ENCODE data around the gene CPNE1. TPM values are rescaled to one million over a fixed set of nuclear protein-coding genes. Genes with fewer than 3 reads are reported as not detected.
A peak's percentile ranks its signal among the peaks of the same experiment; 100 is the strongest.

CPNE1 gene
- total and polyA plus RNA-seq, 4 donors: 58.8 to 192 (median 89.3) TPM

DNA sequence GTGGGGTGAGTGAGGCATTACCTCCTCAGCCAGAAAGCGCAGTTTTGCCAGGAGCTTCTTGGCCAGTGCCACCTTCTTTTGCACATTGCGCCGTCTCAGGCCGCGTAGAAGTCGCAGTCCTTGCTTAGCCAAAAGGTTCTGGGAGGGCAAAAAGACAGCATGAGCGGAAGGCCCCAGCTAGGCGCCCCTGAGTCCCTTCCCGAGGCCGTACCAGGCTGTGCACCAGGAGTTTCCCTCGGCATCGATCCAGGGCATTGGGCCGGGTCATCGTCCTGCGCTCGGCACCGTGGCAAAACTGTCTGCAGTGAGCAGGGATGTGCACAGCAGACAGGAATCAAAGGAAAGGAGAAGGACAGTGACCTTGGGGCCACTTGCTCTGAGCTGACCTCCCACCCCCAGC is 69.2 kb downstream of the CPNE1 start:
- Histone ChIP-seq H3K27ac (ENCODE audit: low read depth, low read length) (no peak overlapping the region), H3K4me1 (ENCODE audit: control insufficient read depth, insufficient read depth, low read length) (peaks cover under 1% of the 10 kb centered on the region), H3K4me3 (ENCODE audit: low read depth, low read length) (no peak overlapping the region), H3K36me3 (ENCODE audit: control insufficient read depth, insufficient read depth, low read length) (peaks cover 2% of the 10 kb centered on the region), H3K9me3 (ENCODE audit: control insufficient read depth, insufficient read depth, low read length) (no peaks in the 10 kb centered on the region), H3K27me3 (ENCODE audit: control insufficient read depth, insufficient read depth, low read length) (peaks cover 3% of the 10 kb centered on the region)
- DNase-seq (ENCODE audit: low read depth in 4 of 6, low spot score in 6 of 6): no peak
- WGBS (ENCODE audit: insufficient coverage): 83% methylated on average over 17 of the region's 17 CpGs

DNA sequence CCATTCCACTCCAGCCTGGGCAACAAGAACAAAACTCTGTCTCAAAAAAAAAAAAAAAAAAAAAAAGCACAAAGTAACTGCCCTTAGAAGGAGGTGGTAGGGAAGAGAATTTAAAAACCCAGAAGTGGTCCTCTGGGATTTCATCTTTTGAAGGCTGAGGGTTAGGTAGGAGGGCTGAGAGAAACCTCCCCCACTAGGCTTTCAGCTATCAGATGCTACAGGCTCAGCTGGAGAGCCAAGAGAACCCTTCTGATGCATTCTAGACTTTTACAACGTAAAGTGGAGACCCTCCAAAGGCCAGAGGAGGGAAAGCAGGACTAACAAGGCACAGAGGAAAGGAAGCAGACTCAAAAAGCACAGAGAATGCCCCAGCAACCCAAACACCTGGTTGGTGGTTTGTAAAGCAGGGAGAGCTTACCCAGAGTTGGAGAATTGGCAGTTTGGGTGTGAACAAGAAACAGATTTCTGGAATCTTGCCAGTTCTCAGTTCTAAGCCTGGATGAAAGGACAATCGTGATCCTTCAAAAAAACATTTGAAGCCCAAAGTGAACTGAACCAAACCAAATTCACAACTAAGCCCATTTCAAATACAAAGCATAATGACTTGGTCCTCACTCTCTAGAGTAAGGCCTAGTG is 72.2 kb downstream of the CPNE1 start:
- peak in 1 of 6 donors; percentile 21 for DNase-seq (ENCODE audit: low read depth in 4 of 6, low spot score in 6 of 6)
- no peaks in the 10 kb centered on the region for H3K36me3 ChIP-seq (ENCODE audit: control insufficient read depth, insufficient read depth, low read length)
- H3K27ac ChIP-seq (ENCODE audit: low read depth, low read length): no peak overlapping the region
- WGBS (ENCODE audit: insufficient coverage): no CpG with 5 or more reads among the region's 2 CpGs
- H3K4me3 ChIP-seq (ENCODE audit: low read depth, low read length): no peak overlapping the region
- H3K9me3 ChIP-seq (ENCODE audit: control insufficient read depth, insufficient read depth, low read length): no peaks in the 10 kb centered on the region
- H3K27me3 ChIP-seq (ENCODE audit: control insufficient read depth, insufficient read depth, low read length): no peaks in the 10 kb centered on the region
- H3K4me1 ChIP-seq (ENCODE audit: control insufficient read depth, insufficient read depth, low read length): no peaks in the 10 kb centered on the region

DNA sequence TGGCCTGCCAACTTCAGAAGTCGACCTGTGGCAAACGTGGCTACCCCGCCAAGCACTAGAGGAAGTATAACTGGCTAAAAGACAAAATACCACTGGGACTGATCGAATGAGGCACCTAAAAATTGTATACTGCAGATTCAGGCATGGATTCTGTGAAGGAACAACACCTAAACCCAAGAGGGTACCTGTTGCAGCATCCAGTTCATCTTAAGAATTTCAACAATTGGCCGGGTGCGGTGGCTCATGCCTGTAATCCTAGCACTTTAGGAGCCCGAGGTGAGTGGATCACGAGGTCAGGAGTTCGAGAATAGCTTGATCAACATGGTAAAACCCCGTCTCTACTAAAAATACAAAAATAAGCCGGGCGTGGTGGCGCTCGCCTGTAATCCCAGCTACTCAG is 76.3 kb downstream of the CPNE1 start:
- no peak overlapping the region for H3K27ac ChIP-seq (ENCODE audit: low read depth, low read length)
- WGBS (ENCODE audit: insufficient coverage): 96% methylated on average over 4 of the region's 14 CpGs
- no peak for DNase-seq (ENCODE audit: low read depth in 4 of 6, low spot score in 6 of 6)
- H3K9me3 ChIP-seq (ENCODE audit: control insufficient read depth, insufficient read depth, low read length): no peaks in the 10 kb centered on the region
- no peak overlapping the region for H3K4me3 ChIP-seq (ENCODE audit: low read depth, low read length)
- H3K36me3 ChIP-seq (ENCODE audit: control insufficient read depth, insufficient read depth, low read length): no peaks in the 10 kb centered on the region
- H3K4me1 ChIP-seq (ENCODE audit: control insufficient read depth, insufficient read depth, low read length): no peaks in the 10 kb centered on the region
- no peaks in the 10 kb centered on the region for H3K27me3 ChIP-seq (ENCODE audit: control insufficient read depth, insufficient read depth, low read length)

DNA sequence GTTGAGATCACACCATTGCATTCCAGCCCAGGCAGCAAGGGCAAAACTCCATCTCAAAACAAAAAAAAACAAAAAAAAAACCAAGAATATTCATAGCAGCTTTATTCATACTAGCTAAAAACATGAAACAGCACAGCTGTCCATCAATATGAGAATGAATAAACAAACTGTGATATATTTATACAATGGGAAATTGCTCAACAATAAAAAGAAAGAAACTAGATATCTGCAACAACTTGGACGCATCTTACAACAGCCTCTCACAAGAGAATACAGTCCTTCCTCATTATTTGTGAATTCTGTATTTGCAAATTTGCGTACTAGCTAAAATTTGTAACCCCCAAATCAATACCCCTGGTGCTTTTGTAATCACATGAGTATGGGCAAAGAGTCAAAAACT is 77.3 kb downstream of the CPNE1 start:
- no peaks in the 10 kb centered on the region for H3K27me3 ChIP-seq (ENCODE audit: control insufficient read depth, insufficient read depth, low read length)
- no peak overlapping the region for H3K4me3 ChIP-seq (ENCODE audit: low read depth, low read length)
- WGBS (ENCODE audit: insufficient coverage): no CpG with 5 or more reads among the region's 2 CpGs
- no peaks in the 10 kb centered on the region for H3K36me3 ChIP-seq (ENCODE audit: control insufficient read depth, insufficient read depth, low read length)
- no peaks in the 10 kb centered on the region for H3K4me1 ChIP-seq (ENCODE audit: control insufficient read depth, insufficient read depth, low read length)
- H3K9me3 ChIP-seq (ENCODE audit: control insufficient read depth, insufficient read depth, low read length): no peaks in the 10 kb centered on the region
- no peak overlapping the region for H3K27ac ChIP-seq (ENCODE audit: low read depth, low read length)
- no peak for DNase-seq (ENCODE audit: low read depth in 4 of 6, low spot score in 6 of 6)

DNA sequence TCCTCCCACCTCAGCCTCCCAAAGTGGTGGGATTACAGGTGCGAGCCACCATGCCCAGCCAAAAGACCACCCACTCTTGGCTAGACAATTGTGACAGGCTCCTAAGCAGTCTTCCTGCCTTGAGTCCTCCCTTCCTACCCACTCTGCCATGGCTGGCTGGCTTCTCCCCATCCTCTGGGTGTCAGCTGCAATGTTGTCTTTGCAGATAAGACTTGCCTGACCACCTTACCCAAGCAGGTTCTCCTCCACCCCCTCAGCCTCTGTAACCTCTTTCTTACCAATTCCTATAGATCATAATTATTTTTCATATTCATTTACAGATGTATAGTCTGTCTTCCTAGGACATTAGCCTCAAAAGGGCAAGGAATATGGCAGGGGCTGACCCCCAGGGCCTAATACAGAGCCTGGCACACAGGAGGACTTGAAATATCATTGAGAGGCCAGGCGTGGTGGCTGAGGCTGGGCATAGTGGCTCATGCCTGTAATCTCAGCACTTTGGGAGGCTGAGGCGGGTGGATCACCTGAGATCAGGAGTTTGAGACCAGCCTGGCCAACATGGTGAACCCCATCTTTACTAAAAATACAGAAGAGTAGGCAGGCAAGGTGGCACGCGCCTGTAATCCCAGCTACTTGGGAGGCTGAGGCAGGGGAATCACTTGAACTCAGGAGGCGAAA is 77.8 kb downstream of the CPNE1 start:
- no peak overlapping the region for H3K4me3 ChIP-seq (ENCODE audit: low read depth, low read length)
- WGBS (ENCODE audit: insufficient coverage): 100% methylated on average over 4 of the region's 6 CpGs
- no peak overlapping the region for H3K27ac ChIP-seq (ENCODE audit: low read depth, low read length)
- H3K4me1 ChIP-seq (ENCODE audit: control insufficient read depth, insufficient read depth, low read length): no peaks in the 10 kb centered on the region
- no peak for DNase-seq (ENCODE audit: low read depth in 4 of 6, low spot score in 6 of 6)
- H3K36me3 ChIP-seq (ENCODE audit: control insufficient read depth, insufficient read depth, low read length): no peaks in the 10 kb centered on the region
- H3K27me3 ChIP-seq (ENCODE audit: control insufficient read depth, insufficient read depth, low read length): no peaks in the 10 kb centered on the region
- no peaks in the 10 kb centered on the region for H3K9me3 ChIP-seq (ENCODE audit: control insufficient read depth, insufficient read depth, low read length)

DNA sequence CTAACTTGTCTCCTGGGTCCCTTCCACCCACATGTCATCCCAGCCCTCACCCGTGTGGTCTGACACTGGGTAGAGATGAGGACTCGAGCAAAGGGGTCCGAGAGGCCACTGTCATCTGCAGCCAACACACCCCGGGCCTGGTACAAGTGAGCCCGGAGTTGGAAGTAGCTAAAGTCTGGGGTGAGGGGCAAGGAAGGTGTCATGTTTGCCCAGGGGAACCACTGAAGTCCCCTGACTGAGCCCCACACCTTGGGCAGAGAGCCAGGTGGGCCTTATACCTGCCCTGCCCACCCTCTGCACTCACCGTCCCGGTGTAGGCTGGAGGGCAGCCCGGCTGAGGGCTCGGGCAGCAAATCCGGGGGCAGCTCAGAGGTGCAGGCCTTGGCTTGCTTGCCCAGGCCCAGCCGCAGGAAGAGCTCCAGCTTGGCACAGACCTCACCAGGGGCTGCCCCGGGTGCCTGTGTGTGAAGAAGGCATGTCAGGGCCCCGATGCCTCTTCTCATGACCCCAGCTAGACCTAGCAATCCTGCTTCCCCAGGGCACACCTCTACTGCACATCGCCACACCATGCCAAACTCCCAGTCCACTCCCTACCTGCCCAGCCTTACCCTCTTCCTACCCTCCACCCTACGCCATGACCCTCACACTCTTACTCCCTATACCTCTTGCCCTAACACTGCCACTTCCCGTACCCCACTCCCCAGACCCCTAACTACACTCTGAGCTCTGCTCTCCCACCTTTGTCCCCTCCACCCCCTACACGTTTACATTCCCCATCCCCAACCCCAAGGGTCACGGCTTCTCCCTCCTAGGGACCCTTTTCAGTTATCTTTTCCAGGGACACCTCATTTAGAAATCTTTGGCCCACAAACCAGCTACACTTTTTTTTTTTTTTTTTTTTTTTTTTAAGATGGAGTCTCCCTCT is 80.8 kb downstream of the CPNE1 start:
- Histone ChIP-seq H3K4me1 (ENCODE audit: control insufficient read depth, insufficient read depth, low read length) (no peaks in the 10 kb centered on the region), H3K27me3 (ENCODE audit: control insufficient read depth, insufficient read depth, low read length) (no peaks in the 10 kb centered on the region), H3K36me3 (ENCODE audit: control insufficient read depth, insufficient read depth, low read length) (no peaks in the 10 kb centered on the region), H3K27ac (ENCODE audit: low read depth, low read length) (no peak overlapping the region), H3K9me3 (ENCODE audit: control insufficient read depth, insufficient read depth, low read length) (no peaks in the 10 kb centered on the region), H3K4me3 (ENCODE audit: low read depth, low read length) (no peak overlapping the region)
- WGBS (ENCODE audit: insufficient coverage): 84% methylated on average over 18 of the region's 18 CpGs
- no peak for DNase-seq (ENCODE audit: low read depth in 4 of 6, low spot score in 6 of 6)

DNA sequence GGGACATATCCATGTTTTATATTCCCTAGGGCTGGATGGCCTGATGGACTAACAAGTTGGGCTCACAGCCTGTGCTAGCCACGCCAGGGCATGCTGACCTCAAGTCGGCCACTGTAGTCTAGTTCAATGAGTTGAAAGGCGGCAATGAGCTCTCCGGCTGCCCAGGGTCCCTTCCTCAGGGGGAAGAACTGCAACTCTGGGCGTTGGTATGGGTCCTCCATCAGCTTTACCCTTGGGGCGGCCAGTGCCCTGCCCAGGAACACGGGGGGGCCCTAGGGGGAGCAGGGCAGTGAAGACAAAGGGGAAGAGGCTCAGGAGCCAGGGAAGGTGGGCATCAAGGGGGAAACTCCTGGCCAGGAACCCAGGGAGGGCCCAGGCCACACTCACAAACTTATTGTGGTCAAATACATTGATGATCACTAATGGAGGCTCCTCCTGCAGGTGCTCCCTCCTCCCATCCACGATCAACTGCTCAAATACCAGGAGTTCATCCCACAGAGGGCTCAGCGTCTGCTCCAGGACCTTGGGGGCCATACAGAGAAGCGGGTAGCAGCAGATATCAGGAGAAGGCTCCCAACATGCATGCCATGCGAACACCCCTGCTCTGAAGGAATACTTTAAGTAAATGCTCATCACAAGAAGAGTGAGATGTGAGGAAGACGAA is 81.8 kb downstream of the CPNE1 start:
- Histone ChIP-seq H3K4me3 (ENCODE audit: low read depth, low read length) (no peak overlapping the region), H3K27ac (ENCODE audit: low read depth, low read length) (no peak overlapping the region), H3K9me3 (ENCODE audit: control insufficient read depth, insufficient read depth, low read length) (no peaks in the 10 kb centered on the region), H3K27me3 (ENCODE audit: control insufficient read depth, insufficient read depth, low read length) (no peaks in the 10 kb centered on the region), H3K36me3 (ENCODE audit: control insufficient read depth, insufficient read depth, low read length) (no peaks in the 10 kb centered on the region), H3K4me1 (ENCODE audit: control insufficient read depth, insufficient read depth, low read length) (no peaks in the 10 kb centered on the region)
- WGBS (ENCODE audit: insufficient coverage): 87% methylated on average over 10 of the region's 12 CpGs
- DNase-seq (ENCODE audit: low read depth in 4 of 6, low spot score in 6 of 6): no peak

DNA sequence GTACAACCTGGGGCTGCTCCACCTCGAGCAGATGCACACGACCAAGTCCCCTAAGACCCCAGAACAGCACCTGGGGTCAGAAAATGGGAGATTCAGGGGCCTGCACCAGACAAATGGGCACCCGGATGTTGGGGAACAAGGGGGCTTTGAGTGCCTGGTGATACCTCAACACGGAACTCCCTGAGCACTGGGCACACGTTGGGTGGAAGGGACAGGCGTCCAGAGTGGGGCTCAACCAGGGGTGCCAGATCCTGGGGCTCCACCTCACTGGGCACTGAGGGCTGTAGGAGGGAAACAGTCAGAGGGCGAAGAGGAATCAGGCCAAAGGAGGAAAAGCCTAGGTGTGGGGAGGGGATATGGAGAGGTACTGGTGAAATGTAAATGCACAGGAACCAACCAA is 82.6 kb downstream of the CPNE1 start:
- 93% methylated on average over 7 of the region's 7 CpGs for WGBS (ENCODE audit: insufficient coverage)
- no peak overlapping the region for H3K27ac ChIP-seq (ENCODE audit: low read depth, low read length)
- H3K4me1 ChIP-seq (ENCODE audit: control insufficient read depth, insufficient read depth, low read length): no peaks in the 10 kb centered on the region
- no peaks in the 10 kb centered on the region for H3K9me3 ChIP-seq (ENCODE audit: control insufficient read depth, insufficient read depth, low read length)
- DNase-seq (ENCODE audit: low read depth in 4 of 6, low spot score in 6 of 6): no peak
- no peaks in the 10 kb centered on the region for H3K27me3 ChIP-seq (ENCODE audit: control insufficient read depth, insufficient read depth, low read length)
- no peak overlapping the region for H3K4me3 ChIP-seq (ENCODE audit: low read depth, low read length)
- H3K36me3 ChIP-seq (ENCODE audit: control insufficient read depth, insufficient read depth, low read length): no peaks in the 10 kb centered on the region

DNA sequence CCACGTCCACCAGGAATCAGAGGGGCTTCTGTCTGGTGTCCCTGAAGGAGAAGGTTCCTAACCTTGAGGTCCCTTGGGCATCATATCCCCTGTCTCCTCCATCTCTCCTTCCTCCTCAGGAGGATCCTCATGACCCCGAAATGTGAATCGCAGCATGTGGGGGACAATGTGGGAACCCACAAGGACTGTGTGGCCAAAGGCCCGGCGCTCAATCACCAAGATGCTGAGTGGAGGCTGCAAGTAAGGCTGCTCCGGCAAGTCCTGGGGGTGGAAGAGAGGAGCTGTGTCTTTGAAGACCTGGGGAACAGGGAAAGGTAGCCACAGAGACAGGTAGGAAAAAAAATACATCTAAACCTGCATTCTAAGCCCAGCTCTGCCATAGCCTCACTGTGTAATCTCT is 85.5 kb downstream of the CPNE1 start:
- H3K9me3 ChIP-seq (ENCODE audit: control insufficient read depth, insufficient read depth, low read length): no peaks in the 10 kb centered on the region
- no peaks in the 10 kb centered on the region for H3K4me1 ChIP-seq (ENCODE audit: control insufficient read depth, insufficient read depth, low read length)
- no peaks in the 10 kb centered on the region for H3K27me3 ChIP-seq (ENCODE audit: control insufficient read depth, insufficient read depth, low read length)
- H3K27ac ChIP-seq (ENCODE audit: low read depth, low read length): no peak overlapping the region
- H3K4me3 ChIP-seq (ENCODE audit: low read depth, low read length): no peak overlapping the region
- DNase-seq (ENCODE audit: low read depth in 4 of 6, low spot score in 6 of 6): no peak
- H3K36me3 ChIP-seq (ENCODE audit: control insufficient read depth, insufficient read depth, low read length): no peaks in the 10 kb centered on the region
- 97% methylated on average over 4 of the region's 6 CpGs for WGBS (ENCODE audit: insufficient coverage)

Data from spinal cord (tissue), 10 donors.